ENCODE measurements around the gene KIF17. TPM values are rescaled to one million over a fixed set of nuclear protein-coding genes. Genes with fewer than 3 reads are reported as not detected.

Gene KIF17
- total RNA-seq, 4 donors from 2014 or later = 0.27 to 21.1 (median 0.79) TPM; not detected in 1

DNA sequence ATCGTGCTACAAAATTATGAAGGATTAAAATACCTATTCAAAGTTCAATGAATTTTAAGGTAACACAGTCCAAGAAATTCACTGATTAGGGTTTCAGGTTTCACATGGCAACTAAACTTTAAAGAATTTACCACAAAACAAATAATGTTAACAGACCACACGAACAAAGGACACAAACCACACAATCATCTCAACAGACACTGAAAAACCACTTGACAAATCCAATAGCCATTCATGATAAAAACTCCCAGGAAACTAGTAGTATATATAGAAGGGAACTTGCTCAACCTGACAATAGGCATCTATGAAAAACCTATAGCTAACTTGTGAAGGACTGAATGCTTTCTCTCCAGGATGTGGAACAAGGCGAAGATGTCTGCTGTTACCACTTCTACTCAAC lies 35.8 kb upstream of the KIF17 start:
- TF ChIP-seq EP300 (IDR thresholded peaks at IDR 0.05; ENCODE audit: low read depth) = no peak
- no peak for TF ChIP-seq POLR2AphosphoS5 (IDR thresholded peaks at IDR 0.05)
- TF ChIP-seq POLR2A (IDR thresholded peaks at IDR 0.05) = no peak
- TF ChIP-seq, protein P1, sequence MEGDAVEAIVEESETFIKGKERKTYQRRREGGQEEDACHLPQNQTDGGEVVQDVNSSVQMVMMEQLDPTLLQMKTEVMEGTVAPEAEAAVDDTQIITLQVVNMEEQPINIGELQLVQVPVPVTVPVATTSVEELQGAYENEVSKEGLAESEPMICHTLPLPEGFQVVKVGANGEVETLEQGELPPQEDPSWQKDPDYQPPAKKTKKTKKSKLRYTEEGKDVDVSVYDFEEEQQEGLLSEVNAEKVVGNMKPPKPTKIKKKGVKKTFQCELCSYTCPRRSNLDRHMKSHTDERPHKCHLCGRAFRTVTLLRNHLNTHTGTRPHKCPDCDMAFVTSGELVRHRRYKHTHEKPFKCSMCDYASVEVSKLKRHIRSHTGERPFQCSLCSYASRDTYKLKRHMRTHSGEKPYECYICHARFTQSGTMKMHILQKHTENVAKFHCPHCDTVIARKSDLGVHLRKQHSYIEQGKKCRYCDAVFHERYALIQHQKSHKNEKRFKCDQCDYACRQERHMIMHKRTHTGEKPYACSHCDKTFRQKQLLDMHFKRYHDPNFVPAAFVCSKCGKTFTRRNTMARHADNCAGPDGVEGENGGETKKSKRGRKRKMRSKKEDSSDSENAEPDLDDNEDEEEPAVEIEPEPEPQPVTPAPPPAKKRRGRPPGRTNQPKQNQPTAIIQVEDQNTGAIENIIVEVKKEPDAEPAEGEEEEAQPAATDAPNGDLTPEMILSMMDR (IDR thresholded peaks at IDR 0.05) = no peak
- in situ Hi-C loops (cut with MboI; ENCODE audit: low pct_ligation_motif_present in 1 of 4, low pct_unique_long_range_greater_than_20kb in 1 of 4, low sequenced_read_pairs in 3 of 4) (no loop called here), intact Hi-C loops (cut with DNase I; ENCODE audit: low total_unique reads) (no loop called here)
- Histone ChIP-seq H3K27ac (no peak overlapping the region), H3K4me1 (no peaks in the 10 kb centered on the region), H3K36me3 (peaks cover 0 to 54% (median 23%) of the 10 kb centered on the region in 4 donors), H3K9me3 (no peaks in the 10 kb centered on the region), H3K4me3 (no peak overlapping the region), H3K27me3 (no peaks in the 10 kb centered on the region)
- 83 to 87% methylated on average over 2 to 3 of the region's 3 CpGs for WGBS, 2 donors (ENCODE audit: low coverage in 1 of 2)
- DNase-seq = no peak

DNA sequence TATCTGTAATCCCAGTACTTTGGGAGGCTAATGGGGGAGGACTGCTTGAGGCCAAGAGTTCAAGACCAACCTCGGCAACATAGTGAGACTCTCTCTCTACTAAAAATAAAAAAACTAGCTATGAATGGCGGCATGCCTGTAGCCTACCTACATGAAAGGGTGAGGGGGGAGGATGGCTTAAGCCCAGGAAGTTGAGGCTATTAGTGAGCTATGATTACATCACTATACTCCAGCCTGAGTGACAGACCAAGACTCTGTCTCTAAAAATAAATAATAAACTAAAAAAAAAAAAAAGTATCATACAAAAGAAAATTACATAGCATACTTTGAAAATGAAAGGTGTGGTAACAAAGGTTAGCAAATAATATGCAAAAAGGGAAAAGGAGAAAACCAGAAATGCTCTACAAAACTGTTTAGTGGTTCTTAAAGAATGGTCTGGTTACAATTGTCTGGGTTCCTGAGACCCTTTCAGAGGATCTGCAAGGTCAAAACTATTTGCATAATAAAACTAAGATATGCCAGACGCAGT lies 33.7 kb upstream of the KIF17 start:
- Histone ChIP-seq H3K4me3 (no peak overlapping the region), H3K27ac (no peak overlapping the region), H3K4me1 (no peaks in the 10 kb centered on the region), H3K27me3 (no peaks in the 10 kb centered on the region), H3K9me3 (no peaks in the 10 kb centered on the region), H3K36me3 (peaks cover 0 to 55% (median 26%) of the 10 kb centered on the region in 4 donors)
- 71 to 91% methylated on average over 1 to 3 of the region's 3 CpGs for WGBS, 2 donors (ENCODE audit: low coverage in 1 of 2)
- no peak for DNase-seq
- intact Hi-C loops (cut with DNase I; ENCODE audit: low total_unique reads) = no loop called here
- TF ChIP-seq POLR2AphosphoS5 (IDR thresholded peaks at IDR 0.05) (no peak), EP300 (IDR thresholded peaks at IDR 0.05; ENCODE audit: low read depth) (no peak), POLR2A (IDR thresholded peaks at IDR 0.05) (no peak)
- TF ChIP-seq, protein P1 (IDR thresholded peaks at IDR 0.05) = no peak
- in situ Hi-C loops (cut with MboI; ENCODE audit: low pct_ligation_motif_present in 1 of 4, low pct_unique_long_range_greater_than_20kb in 1 of 4, low sequenced_read_pairs in 3 of 4) = no loop called here

DNA sequence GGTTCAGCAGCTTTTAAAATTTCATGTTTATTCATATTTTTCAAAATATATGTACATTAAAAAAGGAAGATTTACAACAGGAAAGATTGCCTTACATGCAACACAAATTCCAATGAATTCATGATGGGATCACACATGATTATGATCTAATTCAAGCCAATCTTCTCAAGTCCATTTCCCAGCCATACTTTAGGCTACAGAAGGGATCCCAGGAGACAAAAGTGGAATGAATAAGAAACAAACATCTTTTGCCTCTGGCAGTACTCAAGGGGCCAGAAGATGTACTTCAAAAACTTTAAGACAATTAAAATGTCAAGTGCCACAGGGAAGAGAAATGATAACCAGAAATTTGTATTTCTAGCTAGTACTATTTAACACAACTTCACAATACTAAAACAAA lies 24.9 kb upstream of the KIF17 start:
- DNase-seq = no peak
- H3K4me1 ChIP-seq = no peaks in the 10 kb centered on the region
- no peak for TF ChIP-seq POLR2A (IDR thresholded peaks at IDR 0.05)
- H3K4me3 ChIP-seq = no peak overlapping the region
- in situ Hi-C loops (cut with MboI; ENCODE audit: low pct_ligation_motif_present in 1 of 4, low pct_unique_long_range_greater_than_20kb in 1 of 4, low sequenced_read_pairs in 3 of 4) (no loop called here), intact Hi-C loops (cut with DNase I; ENCODE audit: low total_unique reads) (no loop called here)
- peaks cover 0 to 82% (median 37%) of the 10 kb centered on the region in 4 donors for H3K36me3 ChIP-seq
- H3K27ac ChIP-seq = no peak overlapping the region
- no peaks in the 10 kb centered on the region for H3K27me3 ChIP-seq
- no peaks in the 10 kb centered on the region for H3K9me3 ChIP-seq

DNA sequence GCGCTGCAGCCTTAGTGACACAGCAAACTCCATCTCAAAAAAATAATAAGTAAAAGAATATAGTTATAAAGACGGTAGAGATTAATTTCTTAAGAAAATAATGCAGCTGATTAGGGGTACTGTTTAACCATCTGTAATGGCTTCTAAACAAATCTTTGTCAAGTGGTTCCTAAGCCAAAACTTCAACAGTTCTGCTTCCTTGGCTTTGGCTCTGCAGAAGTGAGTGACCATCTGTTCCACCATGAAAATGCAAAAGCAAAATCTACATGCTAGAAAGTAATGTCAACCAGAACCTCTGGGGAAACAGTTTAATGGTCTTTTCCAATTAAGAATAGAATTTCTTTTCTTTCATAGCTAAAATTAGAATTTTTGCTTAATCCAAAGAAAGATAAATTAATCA lies 23.0 kb upstream of the KIF17 start:
- 68% methylated on average over 2 of the region's 2 CpGs; no CpG with 5 or more reads in 1 of the 2 donors for WGBS, 2 donors (ENCODE audit: low coverage in 1 of 2)
- DNase-seq = no peak
- Histone ChIP-seq H3K9me3 (no peaks in the 10 kb centered on the region), H3K27me3 (no peaks in the 10 kb centered on the region), H3K4me3 (no peak overlapping the region), H3K4me1 (no peaks in the 10 kb centered on the region), H3K27ac (no peak overlapping the region), H3K36me3 (peaks cover 0 to 64% (median 27%) of the 10 kb centered on the region in 4 donors)
- intact Hi-C loops (cut with DNase I; ENCODE audit: low total_unique reads) (no loop called here), in situ Hi-C loops (cut with MboI; ENCODE audit: low pct_ligation_motif_present in 1 of 4, low pct_unique_long_range_greater_than_20kb in 1 of 4, low sequenced_read_pairs in 3 of 4) (no loop called here)
- no peak for TF ChIP-seq POLR2A (IDR thresholded peaks at IDR 0.05)
- TF ChIP-seq, protein P1 (IDR thresholded peaks at IDR 0.05) = no peak
- no peak for TF ChIP-seq POLR2AphosphoS5 (IDR thresholded peaks at IDR 0.05)
- no peak for TF ChIP-seq EP300 (IDR thresholded peaks at IDR 0.05; ENCODE audit: low read depth)

DNA sequence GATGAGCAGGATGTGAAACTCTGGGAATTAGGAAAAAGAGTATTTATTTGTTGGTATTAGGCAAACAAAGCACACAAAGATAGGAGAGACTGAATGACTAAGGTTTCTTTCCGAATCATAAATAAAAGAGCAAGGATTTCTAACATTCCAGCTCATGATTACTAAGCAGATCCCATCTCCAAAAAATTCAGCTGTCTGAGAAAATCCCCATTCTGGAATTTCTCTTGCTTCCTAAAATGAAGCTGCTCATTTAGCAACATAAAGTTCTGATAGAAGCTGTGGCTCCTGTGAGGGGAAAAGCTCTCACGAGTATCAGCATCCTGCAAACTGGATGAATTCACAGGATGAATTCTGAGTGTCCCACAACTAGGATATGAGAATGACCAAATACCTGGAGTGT lies 21.4 kb upstream of the KIF17 start:
- peaks cover 0 to 48% (median 19%) of the 10 kb centered on the region in 4 donors for H3K36me3 ChIP-seq
- TF ChIP-seq EP300 (IDR thresholded peaks at IDR 0.05; ENCODE audit: low read depth) (no peak), POLR2AphosphoS5 (IDR thresholded peaks at IDR 0.05) (no peak), POLR2A (IDR thresholded peaks at IDR 0.05) (no peak)
- TF ChIP-seq, protein P1 (IDR thresholded peaks at IDR 0.05) = no peak
- in situ Hi-C loops (cut with MboI; ENCODE audit: low pct_ligation_motif_present in 1 of 4, low pct_unique_long_range_greater_than_20kb in 1 of 4, low sequenced_read_pairs in 3 of 4) = no loop called here
- H3K4me1 ChIP-seq = no peaks in the 10 kb centered on the region
- DNase-seq = no peak
- no peak overlapping the region for H3K27ac ChIP-seq
- 83 to 84% methylated on average over 2 of the region's 2 CpGs for WGBS, 2 donors (ENCODE audit: low coverage in 1 of 2)
- no peaks in the 10 kb centered on the region for H3K9me3 ChIP-seq
- no peaks in the 10 kb centered on the region for H3K27me3 ChIP-seq
- H3K4me3 ChIP-seq = no peak overlapping the region
- intact Hi-C loops (cut with DNase I; ENCODE audit: low total_unique reads) = no loop called here
